ENCODE measurements around the gene TRIM44. TPM values are rescaled to one million over a fixed set of nuclear protein-coding genes. Genes with fewer than 3 reads are reported as not detected.
A peak's percentile ranks its signal among the peaks of the same experiment; 100 is the strongest.
"Not testable (repeated sequence)": the region's sequence is repeated elsewhere in the genome, so short reads cannot be mapped to it uniquely, and the experiment has no call there.

TRIM44 gene
- total RNA-seq, 1 experiment from 2014 or later = 50.1 TPM

DNA sequence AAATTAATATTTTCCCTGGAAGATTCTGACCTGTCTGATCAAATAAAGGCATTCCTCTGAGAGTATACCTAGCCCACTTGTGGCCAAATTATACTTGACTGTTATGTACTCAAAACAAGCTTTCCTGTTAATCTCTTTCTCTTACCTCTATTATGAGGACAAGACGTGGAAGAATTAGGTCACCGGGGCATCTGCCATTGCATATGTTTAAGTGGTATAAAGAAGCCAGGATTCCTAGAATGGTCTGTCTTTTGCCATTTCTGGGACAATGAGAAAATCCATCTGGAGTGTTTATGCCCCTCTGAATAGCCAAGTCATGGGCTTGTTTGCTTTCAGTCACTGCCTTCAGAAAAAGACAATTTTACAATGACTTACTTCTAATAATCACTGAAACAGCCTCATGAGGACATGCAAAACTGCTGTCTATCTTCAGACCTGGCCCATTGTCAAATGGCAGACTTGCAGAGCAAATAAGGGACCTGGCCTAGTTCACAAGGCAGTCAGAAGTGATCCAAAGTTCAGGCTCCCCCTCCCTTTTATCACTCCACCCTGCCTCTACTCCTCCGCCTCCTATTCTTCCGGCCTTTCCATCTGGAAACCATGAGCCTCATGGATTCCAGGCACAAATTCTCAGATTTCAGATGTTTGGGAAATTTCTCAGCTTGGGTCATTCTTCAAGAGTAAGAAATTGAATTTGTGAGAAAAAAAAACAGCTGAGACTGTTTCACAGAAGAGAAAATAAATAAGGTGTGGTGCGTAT is 153.2 kb downstream of the TRIM44 start:
- DNase-seq (ENCODE audit: low read depth) = no peak

- no peak for DNase-seq (ENCODE audit: low read depth)
Measured at GRCh38 chr11:35820614-35821013, 158.0 kb downstream of the TRIM44 start.

DNA sequence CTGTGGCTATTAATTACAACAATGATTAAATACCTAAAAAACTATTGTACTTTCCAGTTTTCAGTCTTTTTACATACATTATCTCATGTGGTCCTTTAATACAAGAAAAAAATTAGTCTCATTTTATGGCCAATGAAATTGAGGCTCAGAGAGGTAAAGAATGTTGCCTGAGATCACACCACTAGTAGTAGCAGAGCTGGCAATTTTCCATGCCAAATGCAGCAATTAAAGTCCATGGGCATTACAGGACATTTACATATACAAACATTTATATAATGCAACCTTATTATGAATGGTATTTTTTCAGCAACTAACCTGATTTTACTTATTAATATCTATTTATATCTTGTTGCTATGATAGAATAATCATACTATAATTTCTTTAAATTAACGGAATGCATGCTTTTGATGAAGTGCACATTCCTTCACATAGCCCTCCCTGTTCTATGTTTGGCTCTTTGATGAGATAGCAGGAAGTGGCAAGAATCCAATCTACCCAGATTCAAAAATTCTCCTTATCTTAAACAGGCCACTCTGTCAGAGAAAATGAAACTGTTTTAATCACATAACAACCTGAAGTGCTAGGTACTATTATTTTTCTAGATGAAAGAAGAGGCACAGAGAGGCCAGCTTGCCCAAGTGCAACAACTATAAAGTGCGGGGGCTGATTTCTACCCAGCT is 160.4 kb downstream of the TRIM44 start:
- DNase-seq (ENCODE audit: low read depth) = no peak

- DNase-seq (ENCODE audit: low read depth) = no peak
Measured at GRCh38 chr11:35823742-35824298, 161.2 kb downstream of the TRIM44 start.

DNA sequence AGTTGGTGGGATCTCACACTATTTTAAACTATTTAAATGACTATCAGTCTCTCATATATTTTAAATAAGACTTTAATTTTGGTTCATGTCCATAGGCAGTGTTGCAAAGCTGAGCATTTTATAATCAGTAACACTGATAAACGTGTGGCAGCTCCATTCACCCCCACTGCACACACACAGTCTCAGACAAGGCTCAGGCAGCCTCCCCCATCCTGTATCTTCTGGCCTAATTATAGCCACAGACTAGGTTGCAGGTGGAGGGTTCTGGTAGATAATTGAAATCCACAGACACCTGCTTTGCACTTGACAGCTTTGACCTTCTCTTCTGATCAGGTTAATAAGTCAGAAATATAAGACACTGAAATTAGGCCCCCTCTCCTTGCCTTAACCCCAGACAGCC is 162.8 kb downstream of the TRIM44 start:
- no peak for DNase-seq (ENCODE audit: low read depth)

GRCh38 chr11:35826006-35826405 is 163.4 kb downstream of the TRIM44 start:
- no peak for DNase-seq (ENCODE audit: low read depth)

DNA sequence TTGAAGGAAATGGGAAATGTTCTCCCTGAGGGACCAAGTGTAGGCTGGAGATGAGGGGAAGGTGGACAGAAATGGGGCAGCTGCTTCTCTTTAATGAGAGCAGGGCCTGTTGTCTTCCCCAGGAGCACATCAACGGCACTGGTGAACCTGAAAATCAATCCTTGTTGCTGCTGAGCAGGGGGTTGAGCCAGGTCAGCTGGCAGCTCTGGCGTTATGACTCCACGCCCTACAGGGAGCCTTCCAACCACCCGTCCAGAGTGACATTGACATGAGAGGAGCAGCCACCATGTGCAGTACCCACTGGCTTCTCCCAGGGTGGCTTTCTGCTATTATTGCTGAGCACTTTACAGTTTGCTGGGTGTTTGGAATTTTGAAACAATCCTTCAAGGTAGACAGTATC is 164.4 kb downstream of the TRIM44 start:
- no peak for DNase-seq (ENCODE audit: low read depth)

GRCh38 chr11:35836205-35836604 is 173.6 kb downstream of the TRIM44 start:
- DNase-seq (ENCODE audit: low read depth) = no peak

- no peak for DNase-seq (ENCODE audit: low read depth)
Measured at GRCh38 chr11:35838071-35838470, 175.5 kb downstream of the TRIM44 start.

DNA sequence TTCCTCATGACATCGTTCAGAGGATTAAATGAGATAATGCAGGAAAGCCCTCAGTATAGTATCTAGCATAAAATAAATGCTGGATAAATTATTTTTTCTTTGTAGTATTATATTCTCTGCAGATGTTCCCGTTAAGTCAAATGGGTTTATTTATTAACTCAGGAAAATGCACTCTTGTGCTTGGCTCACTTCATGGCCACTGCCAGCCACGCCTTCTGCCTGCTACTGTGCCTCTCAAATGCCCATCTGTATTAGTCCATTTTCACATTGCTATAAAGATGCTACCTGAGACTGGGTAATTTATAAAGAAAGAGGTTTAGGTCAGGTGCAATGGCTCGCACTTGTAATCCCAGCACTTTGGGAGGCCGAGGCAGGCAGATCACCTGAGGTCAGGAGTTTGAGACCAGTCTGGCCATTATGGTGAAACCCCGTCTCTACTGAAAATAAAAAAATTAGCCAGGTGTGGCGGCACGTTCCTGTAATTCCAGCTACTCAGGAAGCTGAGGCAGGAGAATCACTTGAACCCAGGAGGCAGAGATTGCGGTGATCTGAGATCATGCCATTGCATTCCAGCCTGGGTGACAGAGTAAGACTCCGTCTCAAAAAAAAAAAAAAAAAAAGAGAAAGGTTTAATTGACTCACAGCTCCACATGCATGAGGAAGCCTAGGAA is 176.3 kb downstream of the TRIM44 start:
- DNase-seq (ENCODE audit: low read depth) = not testable (repeated sequence)

DNA sequence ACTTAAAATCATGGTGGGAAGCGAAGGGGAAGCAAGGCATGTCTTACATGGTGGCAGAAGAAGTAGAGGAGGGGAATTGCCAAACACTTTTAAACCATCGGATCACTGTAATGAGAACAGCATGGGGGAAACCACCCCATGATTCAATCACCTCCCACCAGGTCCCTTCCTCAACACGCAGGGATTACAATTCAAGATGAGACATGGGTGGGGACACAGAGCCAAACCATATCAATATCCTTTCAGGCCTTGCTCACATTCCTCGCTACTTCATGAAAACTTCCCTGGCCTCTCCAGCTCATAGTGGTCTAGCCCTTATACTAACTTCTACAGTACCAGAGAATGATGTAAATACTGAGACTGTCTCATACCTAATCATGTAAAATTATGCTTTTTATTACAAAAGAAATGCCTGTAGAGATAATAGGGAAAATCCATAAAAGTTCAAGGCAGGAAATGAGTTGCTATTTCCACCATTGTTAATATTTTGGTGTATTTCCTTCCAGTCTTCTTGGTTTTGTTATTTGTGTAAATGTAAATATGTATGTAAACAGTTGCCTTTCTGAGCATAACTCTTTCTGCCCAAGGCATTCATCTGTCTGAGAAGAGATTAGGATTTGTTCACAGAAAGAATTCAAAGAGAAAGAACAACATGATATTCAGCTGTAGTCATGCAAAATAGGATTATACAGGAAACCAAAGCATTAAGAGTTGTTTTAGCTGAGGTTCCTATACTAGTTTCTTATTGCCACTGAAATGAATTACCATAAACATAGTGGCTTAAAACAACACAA is 177.0 kb downstream of the TRIM44 start:
- DNase-seq (ENCODE audit: low read depth) = no peak

DNA sequence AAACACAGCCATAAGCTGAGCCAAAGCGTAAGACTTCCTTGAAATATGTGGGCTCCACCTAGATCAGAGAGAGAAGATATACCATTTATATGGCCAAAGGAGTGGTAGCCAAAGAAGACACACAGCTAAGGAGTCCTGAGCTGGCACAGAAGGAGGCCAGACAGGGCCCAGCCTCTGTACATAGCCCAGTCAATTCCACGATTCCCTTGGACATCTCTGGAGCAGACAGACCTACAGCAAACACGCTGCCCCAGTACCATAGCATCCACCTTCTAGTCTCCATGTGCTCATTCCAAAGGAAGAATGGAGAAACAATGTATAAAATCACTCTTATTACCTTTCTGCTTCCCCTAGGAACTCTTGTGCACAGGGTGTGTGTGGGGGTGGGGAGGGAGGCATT is 179.2 kb downstream of the TRIM44 start:
- no peak for DNase-seq (ENCODE audit: low read depth)

DNA sequence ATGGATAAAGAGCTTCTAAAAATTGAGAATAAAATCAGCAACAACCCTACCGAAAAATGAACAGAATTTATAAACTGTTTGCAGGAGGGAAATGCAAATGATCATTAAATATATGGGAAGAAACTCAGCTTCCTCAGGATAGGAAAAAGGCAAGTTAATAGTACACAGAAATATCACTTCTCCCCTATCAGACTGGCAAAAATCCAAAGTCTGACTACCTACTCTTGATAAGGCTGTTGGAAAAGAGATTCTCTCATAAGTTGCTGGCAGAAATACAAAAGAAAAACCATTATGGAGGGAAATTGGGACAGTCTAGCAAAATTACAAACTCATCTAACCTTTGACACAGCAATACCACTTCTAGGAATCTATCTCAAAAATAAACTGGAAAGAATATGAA is 180.4 kb downstream of the TRIM44 start:
- DNase-seq (ENCODE audit: low read depth) = no peak

GRCh38 chr11:35844579-35844978 is 182.0 kb downstream of the TRIM44 start:
- no peak for DNase-seq (ENCODE audit: low read depth)

DNA sequence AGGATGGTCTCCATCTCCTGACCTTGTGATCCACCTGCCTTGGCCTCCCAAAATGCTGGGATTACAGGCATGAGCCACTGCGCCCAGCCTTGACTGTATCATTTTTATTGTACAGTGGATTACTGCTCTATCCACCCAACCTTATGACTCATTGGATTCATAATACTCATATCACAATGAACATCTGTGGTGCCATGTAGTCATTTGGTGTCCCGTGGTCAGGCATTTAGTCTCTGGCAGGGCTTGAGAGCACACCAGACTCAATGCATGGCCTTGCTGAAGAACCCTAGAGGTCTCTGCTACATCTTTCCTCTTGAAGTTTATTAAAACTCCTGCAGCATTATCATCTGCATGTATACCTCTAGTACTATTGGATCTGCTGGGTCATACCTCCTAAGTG is 183.3 kb downstream of the TRIM44 start:
- peak; percentile 50 for DNase-seq (ENCODE audit: low read depth)

GRCh38 chr11:35846874-35847273 is 184.3 kb downstream of the TRIM44 start:
- DNase-seq (ENCODE audit: low read depth) = no peak

GRCh38 chr11:35847473-35847872 is 184.9 kb downstream of the TRIM44 start:
- no peak for DNase-seq (ENCODE audit: low read depth)

DNA sequence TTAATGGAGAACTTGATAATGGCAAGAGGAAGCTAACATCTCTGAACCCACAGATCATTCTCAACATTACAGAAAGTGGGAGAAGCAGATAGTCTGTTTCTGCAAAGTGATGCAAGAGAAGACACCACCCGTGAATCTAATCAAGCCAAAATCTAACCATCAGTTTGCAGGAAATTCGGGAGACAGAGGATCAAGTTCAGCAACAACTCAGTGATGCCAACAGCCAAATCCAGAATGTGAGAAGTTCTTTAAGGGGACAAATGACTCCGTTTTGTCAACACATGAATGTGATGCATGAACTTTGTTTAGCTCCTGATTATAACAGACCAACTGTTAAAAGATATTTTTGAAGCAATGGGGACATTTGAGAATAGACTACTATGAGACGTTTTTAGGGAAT is 186.0 kb downstream of the TRIM44 start:
- no peak for DNase-seq (ENCODE audit: low read depth)

DNA sequence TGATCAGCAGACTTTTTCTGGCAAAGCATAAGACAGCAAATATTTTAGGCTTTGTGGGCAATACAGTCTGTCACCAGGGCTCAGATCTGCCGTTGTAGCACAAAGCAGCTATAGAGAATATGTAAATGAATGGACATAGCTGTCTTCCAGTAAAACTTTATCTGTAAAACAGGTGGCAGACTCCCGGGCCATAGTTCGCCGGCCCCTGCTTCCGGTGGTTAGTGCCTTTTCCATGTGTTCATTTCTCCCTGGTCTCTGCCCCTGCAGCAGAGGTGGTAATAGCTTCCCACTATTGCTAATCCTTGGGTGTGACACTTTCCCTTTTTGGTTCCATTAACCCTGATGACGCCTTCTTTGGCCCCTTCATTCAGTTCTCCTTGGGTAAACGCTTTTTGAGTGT is 187.6 kb downstream of the TRIM44 start:
- no peak for DNase-seq (ENCODE audit: low read depth)

DNA sequence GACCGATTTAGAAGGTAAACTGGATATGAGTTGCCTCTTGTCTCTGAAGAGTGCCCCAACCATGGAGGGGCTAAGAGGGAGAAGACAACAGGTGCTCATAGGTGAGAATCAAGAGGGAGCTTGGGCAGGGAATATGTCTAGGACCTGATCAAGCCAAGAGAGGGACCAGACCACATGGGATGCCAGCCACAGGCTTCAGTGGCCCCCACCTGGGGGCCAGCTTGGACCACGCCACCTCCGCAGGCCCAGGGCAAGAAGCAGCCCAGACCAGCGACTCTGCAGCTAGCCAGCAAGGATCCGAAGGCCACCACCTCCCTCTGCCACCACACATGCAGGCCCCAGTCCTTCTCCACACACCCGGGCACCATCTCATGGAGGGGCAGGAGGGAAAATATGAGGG is 188.8 kb downstream of the TRIM44 start:
- no peak for DNase-seq (ENCODE audit: low read depth)

GRCh38 chr11:35852056-35852455 is 189.5 kb downstream of the TRIM44 start:
- no peak for DNase-seq (ENCODE audit: low read depth)

DNA sequence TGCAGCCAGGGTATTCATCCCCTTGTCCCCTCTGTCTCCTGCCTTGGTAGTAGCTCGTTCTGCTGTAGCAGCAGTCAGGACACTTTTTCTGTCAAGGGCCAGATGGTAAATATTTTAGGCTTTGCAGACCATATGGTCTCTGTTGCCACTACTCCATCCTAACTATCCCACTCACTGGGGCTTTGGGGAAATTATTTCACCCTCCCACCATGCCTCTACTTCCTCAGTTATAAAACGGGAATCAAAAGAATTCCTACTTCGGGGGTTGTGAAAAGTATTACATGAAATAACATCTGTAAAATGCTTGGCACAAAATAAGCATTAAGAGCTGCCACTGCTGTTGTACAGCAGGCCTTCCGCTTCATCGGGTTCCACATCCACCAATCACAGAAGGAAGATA is 191.4 kb downstream of the TRIM44 start:
- no peak for DNase-seq (ENCODE audit: low read depth)

Data from M059J (cell line).